ENCODE measurements around the gene RNF133.
"Not testable (repeated sequence)": the region's sequence is repeated elsewhere in the genome, so short reads cannot be mapped to it uniquely, and the experiment has no call there.

Gene RNF133

GRCh38 chr7:122689346-122690109 lies 9.4 kb downstream of the RNF133 start:
- DNase-seq (ENCODE audit: low read depth in 3 of 3), result no peak

GRCh38 chr7:122688400-122688998 lies 10.4 kb downstream of the RNF133 start:
- DNase-seq (ENCODE audit: low read depth in 3 of 3), result no peak

GRCh38 chr7:122686360-122686878 lies 12.5 kb downstream of the RNF133 start:
- no peak for DNase-seq (ENCODE audit: low read depth in 3 of 3)

GRCh38 chr7:122684504-122684903 lies 14.4 kb downstream of the RNF133 start:
- no peak for DNase-seq (ENCODE audit: low read depth in 3 of 3)

DNA sequence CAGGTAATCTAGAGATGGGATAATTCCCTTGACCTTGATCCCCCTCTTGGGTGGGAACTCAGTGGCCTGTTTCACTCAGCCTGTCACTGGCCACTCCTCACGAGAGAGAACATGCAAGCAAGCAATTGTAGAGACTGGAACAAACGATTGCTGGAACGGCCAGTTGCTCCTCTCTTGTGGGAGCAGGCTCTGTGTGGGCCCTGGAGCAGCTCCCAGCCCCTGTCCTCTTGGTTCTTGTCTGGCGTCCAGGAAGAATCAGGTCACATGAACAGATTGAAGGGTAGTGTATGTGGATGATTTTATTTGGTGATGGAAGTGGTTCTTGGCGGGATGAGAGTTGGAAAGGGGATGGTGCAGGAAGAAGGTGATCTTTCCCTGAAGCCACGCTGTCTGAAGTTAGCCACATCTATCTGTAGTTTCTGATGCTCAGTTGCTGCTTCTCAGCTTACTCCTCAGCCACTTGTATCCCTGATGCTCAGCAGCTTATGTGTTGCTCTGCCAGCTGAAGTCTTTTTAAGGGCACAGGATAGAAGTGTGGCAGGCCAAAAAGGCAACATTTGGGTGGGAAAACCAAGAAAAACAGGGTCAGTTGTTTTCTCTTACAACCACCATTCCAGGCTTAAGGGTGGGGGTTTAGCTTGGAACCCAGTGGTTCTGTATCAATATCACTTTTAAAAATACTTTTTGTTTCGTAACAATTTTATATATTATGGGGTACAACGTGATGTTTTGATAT lies 15.9 kb downstream of the RNF133 start:
- DNase-seq (ENCODE audit: low read depth in 3 of 3), result no peak

DNA sequence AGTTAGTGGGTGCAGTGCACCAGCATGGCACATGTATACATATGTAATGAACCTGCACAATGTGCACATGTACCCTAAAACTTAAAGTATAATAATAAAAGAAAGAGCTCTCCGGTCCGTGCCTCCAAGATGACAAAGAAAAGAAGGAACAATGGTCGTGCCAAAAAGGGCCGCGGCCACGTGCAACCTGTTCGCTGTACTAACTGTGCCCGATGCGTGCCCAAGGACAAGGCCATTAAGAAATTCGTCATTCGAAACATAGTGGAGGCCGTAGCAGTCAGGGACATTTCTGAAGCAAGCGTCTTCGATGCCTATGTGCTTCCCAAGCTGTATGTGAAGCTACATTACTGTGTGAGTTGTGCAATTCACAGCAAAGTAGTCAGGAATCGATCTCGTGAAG lies 17.7 kb downstream of the RNF133 start:
- not testable (repeated sequence) for DNase-seq (ENCODE audit: low read depth in 3 of 3)

- DNase-seq (ENCODE audit: low read depth in 3 of 3), result no peak
These were observed 19.1 kb downstream of the RNF133 start for GRCh38 chr7:122679813-122680212.

- not testable (repeated sequence) for DNase-seq (ENCODE audit: low read depth in 3 of 3)
These were observed 19.6 kb downstream of the RNF133 start for GRCh38 chr7:122679269-122679709.

- no peak for DNase-seq (ENCODE audit: low read depth in 3 of 3)
These were observed 21.8 kb downstream of the RNF133 start for GRCh38 chr7:122677149-122677548.

DNA sequence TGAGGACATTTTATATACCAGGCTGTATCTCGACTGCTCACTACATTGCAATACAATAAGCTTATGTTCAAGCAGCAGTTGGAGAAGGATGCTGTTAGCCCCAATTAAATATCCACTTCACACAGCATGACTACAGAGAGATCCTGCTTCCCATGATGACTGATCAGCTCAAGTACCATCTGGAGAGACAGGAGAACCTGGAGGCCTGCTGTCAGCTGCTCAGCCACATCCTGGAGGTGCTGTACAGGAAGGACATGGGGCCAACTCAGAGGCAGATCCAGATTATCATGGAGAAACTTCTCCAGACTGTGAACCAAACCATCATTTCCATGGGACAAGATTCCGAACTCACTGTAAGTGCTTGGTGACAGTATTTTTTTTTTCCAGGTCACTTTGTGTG lies 22.5 kb downstream of the RNF133 start:
- no peak for DNase-seq (ENCODE audit: low read depth in 3 of 3)

GRCh38 chr7:122675621-122676020 lies 23.3 kb downstream of the RNF133 start:
- DNase-seq (ENCODE audit: low read depth in 3 of 3), result no peak

- DNase-seq (ENCODE audit: low read depth in 3 of 3), result no peak
These were observed 23.9 kb downstream of the RNF133 start for GRCh38 chr7:122675011-122675410.

DNA sequence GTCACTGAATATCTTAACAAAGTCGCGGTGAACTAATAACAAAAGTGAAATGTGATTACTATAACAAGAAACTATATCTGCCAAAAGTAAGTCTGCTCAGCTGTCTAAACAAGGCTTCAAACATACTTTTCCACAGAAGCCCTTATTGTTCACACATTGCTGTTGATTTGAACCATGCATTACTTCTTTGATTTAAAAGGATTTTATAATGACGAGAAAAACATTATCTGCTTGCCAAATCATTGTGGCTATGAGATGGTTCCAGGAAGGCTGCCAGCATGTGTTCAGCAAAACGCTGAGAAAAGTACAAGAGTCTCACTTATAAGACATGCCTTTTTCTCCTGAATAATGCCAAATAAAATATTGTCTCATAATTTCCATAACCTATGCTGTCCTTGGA lies 24.4 kb downstream of the RNF133 start:
- DNase-seq (ENCODE audit: low read depth in 3 of 3), result no peak

DNA sequence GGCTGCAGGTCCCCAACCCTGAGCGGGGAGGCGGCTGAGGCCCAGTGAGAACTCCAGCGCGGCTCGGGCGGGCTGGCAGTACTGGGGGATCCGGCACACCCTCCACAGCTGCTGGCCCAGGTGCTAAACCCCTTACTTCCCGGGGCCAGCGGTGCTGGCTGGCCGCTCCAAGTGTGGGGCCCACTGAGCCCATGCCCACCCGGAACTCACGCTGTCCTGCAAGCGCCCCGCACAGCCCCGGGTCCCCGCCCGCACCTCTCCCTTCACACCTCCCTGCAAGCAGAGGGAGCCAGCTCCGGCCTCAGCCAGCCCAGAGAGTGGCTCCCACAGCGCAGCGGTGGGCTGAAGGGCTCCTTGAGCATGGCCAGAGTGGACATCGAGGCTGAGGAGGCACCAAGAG lies 25.0 kb downstream of the RNF133 start:
- no peak for DNase-seq (ENCODE audit: low read depth in 3 of 3)

- DNase-seq (ENCODE audit: low read depth in 3 of 3), result no peak
These were observed 26.4 kb downstream of the RNF133 start for GRCh38 chr7:122672536-122672935.

DNA sequence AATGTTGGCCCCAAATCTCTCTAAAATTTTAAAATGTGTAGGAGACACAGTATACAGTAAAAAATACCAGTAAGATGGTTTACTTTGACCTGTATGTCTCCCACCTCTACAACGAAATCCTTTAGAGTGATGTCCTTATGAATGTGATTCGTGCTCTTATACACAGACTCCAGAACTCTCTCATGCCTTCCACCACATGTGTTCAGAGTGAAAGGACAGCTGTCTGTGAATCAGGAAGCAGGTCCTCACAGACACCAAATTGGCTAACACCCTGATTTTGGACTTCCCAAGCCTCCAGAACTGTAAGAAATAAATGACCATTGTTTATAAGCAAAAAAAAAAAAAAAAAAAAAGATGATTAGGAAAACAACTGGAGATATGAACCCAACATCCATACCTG lies 35.2 kb downstream of the RNF133 start:
- no peak for DNase-seq (ENCODE audit: low read depth in 3 of 3)

GRCh38 chr7:122658856-122659255 lies 40.1 kb downstream of the RNF133 start:
- no peak for DNase-seq (ENCODE audit: low read depth in 3 of 3)

- no peak for DNase-seq (ENCODE audit: low read depth in 3 of 3)
These were observed 45.2 kb downstream of the RNF133 start for GRCh38 chr7:122653685-122654084.

GRCh38 chr7:122652876-122653275 lies 46.0 kb downstream of the RNF133 start:
- DNase-seq (ENCODE audit: low read depth in 3 of 3), result no peak

GRCh38 chr7:122651451-122651850 lies 47.5 kb downstream of the RNF133 start:
- DNase-seq (ENCODE audit: low read depth in 3 of 3), result no peak
